GM10248 (cell line): Measurements from ENCODE around the gene PHF11.
"Not testable (repeated sequence)": the region's sequence is repeated elsewhere in the genome, so short reads cannot be mapped to it uniquely, and the experiment has no call there.

ENCODE experiments used
- CTCF ChIA-PET: fragments of 300-600 bp; sonication (Branson Sonifier 250); formaldehyde crosslinking; extraction: SDS; loops from one replicate; lab custom pipeline; 2021; ENCODE audit warnings: antibody characterized with exemption; lab: Yijun Ruan, JAX
- POLR2A ChIA-PET: fragments of 350-650 bp; sonication (Branson Sonifier 250); formaldehyde crosslinking; extraction: SDS; loops from one replicate; lab custom pipeline; 2020; ENCODE audit warnings: antibody characterized with exemption; lab: Yijun Ruan, JAX
- DNase-seq: peaks from one replicate; pipeline ENCODE4 v3.0.0; 2012; ENCODE audit errors: extremely low spot score
- TF ChIP-seq, protein P1 (sequence below): IDR thresholded peaks from 2 replicates; pipeline ENCODE4 v1.5.1; 2012; ENCODE audit warnings: mild to moderate bottlenecking, low read depth; ENCODE audit errors: extremely low read depth, missing control alignments, control extremely low read depth

PHF11 gene

GRCh38 chr13:49559006-49559405 is 63.3 kb downstream of the PHF11 start:
- DNase-seq: no peak
- TF ChIP-seq, protein P1, sequence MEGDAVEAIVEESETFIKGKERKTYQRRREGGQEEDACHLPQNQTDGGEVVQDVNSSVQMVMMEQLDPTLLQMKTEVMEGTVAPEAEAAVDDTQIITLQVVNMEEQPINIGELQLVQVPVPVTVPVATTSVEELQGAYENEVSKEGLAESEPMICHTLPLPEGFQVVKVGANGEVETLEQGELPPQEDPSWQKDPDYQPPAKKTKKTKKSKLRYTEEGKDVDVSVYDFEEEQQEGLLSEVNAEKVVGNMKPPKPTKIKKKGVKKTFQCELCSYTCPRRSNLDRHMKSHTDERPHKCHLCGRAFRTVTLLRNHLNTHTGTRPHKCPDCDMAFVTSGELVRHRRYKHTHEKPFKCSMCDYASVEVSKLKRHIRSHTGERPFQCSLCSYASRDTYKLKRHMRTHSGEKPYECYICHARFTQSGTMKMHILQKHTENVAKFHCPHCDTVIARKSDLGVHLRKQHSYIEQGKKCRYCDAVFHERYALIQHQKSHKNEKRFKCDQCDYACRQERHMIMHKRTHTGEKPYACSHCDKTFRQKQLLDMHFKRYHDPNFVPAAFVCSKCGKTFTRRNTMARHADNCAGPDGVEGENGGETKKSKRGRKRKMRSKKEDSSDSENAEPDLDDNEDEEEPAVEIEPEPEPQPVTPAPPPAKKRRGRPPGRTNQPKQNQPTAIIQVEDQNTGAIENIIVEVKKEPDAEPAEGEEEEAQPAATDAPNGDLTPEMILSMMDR: no peak
- CTCF ChIA-PET: interaction anchor here (1.2 to 1.6 kb wide), 2 partner anchors 11 to 115 kb away, joined by 3 to 7 read pairs; partner anchors contain the start of genes CAB39L and SETDB2
- POLR2A ChIA-PET: no interaction called here

GRCh38 chr13:49560270-49561061 is 64.7 kb downstream of the PHF11 start:
- TF ChIP-seq, protein P1: no peak
- ChIA-PET POLR2A (no interaction called here), CTCF (interaction anchor here (0.7 to 1.6 kb wide), 10 partner anchors 8 to 290 kb away, joined by 3 to 7 read pairs (median 3); partner anchors contain the start of genes CAB39L, PHF11 and SETDB2)
- DNase-seq: no peak

DNA sequence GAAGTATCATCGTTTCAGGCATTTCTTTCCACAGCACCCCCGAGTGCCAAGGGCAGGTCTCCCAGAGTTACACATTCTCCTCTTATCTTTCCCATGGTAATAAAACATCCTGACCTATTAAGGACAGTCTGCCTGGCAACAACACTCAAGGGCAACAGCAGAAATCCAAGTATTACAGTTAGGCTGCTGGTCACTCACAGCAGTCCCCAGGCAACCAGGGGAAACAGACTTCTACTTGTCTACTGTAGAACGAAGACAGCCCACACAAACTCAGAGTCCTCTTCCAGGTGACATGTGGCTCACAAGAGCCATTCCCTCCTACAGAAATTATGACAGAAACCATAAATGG is 65.3 kb downstream of the PHF11 start:
- CTCF ChIA-PET: interaction anchor here (1.1 to 1.2 kb wide), 3 partner anchors 9 to 65 kb away, joined by 3 read pairs; partner anchors contain the start of gene PHF11
- TF ChIP-seq, protein P1: no peak
- POLR2A ChIA-PET: no interaction called here
- DNase-seq: no peak

GRCh38 chr13:49563516-49563915 is 67.8 kb downstream of the PHF11 start:
- TF ChIP-seq, protein P1: no peak
- no peak for DNase-seq
- CTCF ChIA-PET: no interaction called here
- POLR2A ChIA-PET: no interaction called here

DNA sequence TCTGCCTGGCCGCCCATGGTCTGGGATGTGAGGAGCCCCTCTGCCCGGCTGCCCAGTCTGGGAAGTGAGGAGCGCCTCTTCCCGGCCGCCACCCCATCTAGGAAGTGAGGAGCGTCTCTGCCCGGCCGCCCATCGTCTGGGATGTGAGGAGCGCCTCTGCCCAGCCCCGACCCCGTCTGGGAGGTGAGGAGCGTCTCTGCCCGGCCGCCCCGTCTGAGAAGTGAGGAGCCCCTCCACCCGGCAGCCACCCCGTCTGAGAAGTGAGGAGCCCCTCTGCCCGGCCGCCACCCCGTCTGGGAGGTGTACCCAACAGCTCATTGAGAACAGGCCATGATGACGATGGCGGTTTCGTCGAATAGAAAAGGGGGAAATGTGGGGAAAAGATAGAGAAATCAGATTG is 69.7 kb downstream of the PHF11 start:
- DNase-seq, POLR2A ChIA-PET, CTCF ChIA-PET: not testable (repeated sequence)

GRCh38 chr13:49566461-49566860 is 70.7 kb downstream of the PHF11 start:
- POLR2A ChIA-PET: no interaction called here
- no peak for DNase-seq
- TF ChIP-seq, protein P1: no peak
- CTCF ChIA-PET: interaction anchor here (0.9 kb wide), 1 partner anchor 24 kb away, joined by 3 read pairs; no protein-coding TSS in a partner anchor

DNA sequence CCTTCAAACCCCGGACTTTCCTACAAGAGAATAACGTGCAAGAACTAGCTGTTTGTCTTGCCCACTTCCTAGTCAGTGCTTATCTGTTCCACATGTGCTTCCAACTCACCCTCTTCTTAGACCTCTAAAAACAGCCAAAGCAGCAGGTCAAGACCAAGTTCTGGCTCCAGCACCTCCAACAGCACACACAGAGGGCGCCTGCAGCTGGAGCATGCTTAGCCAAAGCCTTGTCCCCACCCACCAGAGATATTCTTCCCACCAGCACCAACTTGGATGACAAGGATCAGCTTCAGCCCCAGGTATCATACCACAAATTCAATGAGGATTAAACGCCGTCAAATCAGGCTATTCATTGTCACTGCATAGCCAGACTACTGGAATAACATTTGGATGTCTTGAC is 71.7 kb downstream of the PHF11 start:
- CTCF ChIA-PET: interaction anchor here (0.8 to 1.5 kb wide), 3 partner anchors 9 to 124 kb away, joined by 3 to 5 read pairs (median 3); partner anchors contain the start of genes CAB39L and SETDB2
- DNase-seq: no peak
- POLR2A ChIA-PET: no interaction called here
- TF ChIP-seq, protein P1: no peak
